Astrocyte of the spinal cord (primary cell): ENCODE measurements around the gene TMEM187.
"Not testable (repeated sequence)": the region's sequence is repeated elsewhere in the genome, so short reads cannot be mapped to it uniquely, and the experiment has no call there.

ENCODE experiments used
- DNase-seq: peaks from one replicate; pipeline ENCODE4 v3.0.0; 2011; ENCODE audit warnings: low read depth, low spot score
- H3K4me3 ChIP-seq: 2 replicates; pipeline ENCODE4 v1.5.1; 2011; ENCODE audit warnings: low read depth, mild to moderate bottlenecking, low read length, moderate library complexity
- in situ Hi-C: cut with HindIII; loops from 2 replicates; pipeline ENCODE4 v1.10.0; 2017; ENCODE audit warnings: low sequenced_read_pairs
- TF ChIP-seq, protein P1 (sequence below): IDR thresholded peaks from 2 replicates; pipeline ENCODE4 v1.5.1; 2012; ENCODE audit warnings: low read depth, mild to moderate bottlenecking, low read length, inconsistent platforms

TMEM187 gene

DNA sequence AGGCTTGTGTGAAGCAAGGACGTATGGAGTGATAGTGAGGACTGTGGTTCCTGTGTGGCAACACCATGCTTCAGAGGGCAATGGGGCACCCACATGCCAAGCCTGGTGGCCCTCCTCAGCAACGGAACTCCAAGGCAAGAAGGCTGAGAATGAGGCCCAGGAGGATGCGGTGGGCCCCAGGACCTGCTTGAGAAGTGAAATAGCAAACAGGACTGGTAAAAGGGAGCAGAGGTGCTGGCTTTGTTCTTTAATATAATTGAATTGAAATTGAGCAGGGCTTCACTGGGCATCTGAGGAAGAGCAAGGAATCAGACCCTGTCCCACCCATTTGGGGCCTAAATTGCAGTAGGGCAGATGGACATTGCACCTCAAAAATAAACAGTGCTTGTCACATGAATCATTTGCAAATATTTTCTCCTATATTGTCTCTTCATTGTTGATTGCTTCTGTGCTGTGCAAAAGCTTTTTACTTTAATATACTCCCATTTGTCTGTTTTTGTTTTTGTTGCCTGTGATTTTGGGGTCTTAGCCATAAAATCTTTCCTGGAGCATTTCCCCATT is 2.3 kb downstream of the TMEM187 start:
- H3K4me3 ChIP-seq: no peak overlapping the region
- TF ChIP-seq, protein P1, sequence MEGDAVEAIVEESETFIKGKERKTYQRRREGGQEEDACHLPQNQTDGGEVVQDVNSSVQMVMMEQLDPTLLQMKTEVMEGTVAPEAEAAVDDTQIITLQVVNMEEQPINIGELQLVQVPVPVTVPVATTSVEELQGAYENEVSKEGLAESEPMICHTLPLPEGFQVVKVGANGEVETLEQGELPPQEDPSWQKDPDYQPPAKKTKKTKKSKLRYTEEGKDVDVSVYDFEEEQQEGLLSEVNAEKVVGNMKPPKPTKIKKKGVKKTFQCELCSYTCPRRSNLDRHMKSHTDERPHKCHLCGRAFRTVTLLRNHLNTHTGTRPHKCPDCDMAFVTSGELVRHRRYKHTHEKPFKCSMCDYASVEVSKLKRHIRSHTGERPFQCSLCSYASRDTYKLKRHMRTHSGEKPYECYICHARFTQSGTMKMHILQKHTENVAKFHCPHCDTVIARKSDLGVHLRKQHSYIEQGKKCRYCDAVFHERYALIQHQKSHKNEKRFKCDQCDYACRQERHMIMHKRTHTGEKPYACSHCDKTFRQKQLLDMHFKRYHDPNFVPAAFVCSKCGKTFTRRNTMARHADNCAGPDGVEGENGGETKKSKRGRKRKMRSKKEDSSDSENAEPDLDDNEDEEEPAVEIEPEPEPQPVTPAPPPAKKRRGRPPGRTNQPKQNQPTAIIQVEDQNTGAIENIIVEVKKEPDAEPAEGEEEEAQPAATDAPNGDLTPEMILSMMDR: no peak
- in situ Hi-C loops: no loop called here

DNA sequence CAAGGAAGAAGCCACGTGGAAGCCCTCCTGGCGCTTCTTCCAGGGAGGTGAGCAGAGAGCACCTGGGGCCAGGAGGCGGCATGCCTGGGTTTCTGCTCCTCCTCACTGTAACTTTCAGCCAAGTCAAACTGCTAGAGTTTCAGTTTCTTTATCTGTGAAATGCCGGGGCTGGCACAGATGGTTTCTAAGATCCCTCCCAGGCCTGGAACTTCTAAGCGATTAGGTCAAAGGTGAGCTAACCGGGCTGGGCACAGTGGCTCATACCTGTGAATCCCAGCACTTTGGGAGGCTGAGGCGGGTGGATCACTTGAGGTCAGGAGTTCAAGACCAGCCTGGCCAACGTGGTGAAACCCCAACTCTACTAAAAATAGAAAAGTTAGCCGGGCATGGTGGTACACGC is 7.8 kb downstream of the TMEM187 start:
- in situ Hi-C loops, DNase-seq, H3K4me3 ChIP-seq: not testable (repeated sequence)

More for the DNA sequence above, 2.3 kb downstream of the TMEM187 start:
- no peak for DNase-seq

DNA sequence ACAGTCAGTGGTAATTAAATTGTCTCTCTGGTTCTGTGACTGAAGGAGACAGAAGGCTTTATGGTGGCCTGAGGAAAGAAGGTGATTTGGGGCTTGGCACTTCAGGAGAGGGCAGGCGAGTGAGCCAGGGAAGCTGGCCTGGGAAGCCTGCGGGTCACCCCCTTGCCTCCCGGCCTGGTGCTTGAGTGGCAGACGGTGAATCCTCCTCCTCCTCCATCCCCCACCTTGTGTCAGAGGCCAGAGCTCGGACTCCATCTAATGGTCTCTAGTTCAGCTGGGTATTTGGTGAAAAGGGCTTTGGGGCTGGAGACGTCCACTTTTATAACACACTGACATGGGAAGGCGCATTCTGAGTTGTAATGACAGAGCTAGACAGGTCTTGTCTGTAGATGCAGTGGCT is 8.7 kb downstream of the TMEM187 start:
- no peak for DNase-seq
- no peak overlapping the region for H3K4me3 ChIP-seq
- TF ChIP-seq, protein P1: no peak
- in situ Hi-C loops: no loop called here

DNA sequence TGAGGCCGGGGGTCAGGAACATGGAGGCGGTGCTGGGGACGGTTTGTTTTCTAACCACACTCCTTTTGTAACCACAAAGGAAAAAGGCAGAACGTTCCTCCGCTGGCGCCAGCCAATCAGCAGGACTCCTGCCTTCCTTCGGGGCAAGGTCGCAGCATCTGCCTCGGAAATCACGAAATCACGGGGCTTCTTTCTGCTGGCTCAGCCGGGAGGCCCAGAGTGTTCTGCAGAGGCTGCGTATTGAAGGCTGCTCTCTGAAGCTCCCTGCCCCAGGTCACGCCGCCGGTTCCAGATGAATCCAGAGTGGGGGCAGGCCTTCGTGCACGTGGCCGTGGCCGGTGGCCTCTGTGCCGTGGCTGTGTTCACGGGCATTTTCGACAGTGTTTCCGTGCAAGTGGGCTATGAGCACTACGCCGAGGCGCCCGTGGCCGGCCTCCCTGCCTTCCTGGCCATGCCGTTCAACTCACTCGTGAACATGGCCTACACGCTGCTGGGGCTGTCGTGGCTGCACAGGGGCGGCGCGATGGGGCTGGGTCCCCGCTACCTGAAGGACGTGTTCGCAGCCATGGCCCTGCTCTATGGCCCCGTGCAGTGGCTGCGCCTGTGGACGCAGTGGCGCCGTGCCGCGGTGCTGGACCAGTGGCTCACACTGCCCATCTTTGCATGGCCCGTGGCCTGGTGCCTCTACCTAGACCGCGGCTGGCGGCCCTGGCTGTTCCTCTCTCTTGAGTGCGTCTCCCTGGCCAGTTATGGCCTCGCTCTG is 9.4 kb downstream of the TMEM187 start:
- H3K4me3 ChIP-seq: no peak overlapping the region
- in situ Hi-C loops: no loop called here
- TF ChIP-seq, protein P1: no peak
- DNase-seq: peak; percentile 44

DNA sequence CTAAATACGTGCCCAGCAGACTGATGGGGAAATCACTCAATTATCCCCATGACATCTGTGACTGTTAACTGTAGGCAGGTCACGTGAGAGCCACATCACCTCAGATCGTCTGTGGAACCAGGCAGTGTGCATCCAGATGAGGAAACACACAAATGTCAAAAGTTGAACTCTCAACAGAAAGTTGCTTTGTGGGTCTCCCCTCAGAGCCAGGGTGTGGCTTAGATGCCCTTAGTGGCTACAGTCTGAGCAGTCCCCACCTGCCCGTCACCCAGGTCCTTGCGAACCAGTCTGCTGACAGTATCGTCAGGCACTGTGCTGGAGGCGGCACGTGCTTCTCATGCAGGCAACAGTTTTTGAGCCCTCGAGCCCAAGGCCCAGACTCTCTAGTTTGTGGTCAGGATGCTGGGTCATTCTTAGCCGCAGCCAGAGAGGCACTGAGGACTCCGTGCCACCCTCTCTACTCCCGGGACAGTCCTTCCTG is 10.8 kb downstream of the TMEM187 start:
- TF ChIP-seq, protein P1: no peak
- no peak for DNase-seq
- no peak overlapping the region for H3K4me3 ChIP-seq
- in situ Hi-C loops: no loop called here

DNA sequence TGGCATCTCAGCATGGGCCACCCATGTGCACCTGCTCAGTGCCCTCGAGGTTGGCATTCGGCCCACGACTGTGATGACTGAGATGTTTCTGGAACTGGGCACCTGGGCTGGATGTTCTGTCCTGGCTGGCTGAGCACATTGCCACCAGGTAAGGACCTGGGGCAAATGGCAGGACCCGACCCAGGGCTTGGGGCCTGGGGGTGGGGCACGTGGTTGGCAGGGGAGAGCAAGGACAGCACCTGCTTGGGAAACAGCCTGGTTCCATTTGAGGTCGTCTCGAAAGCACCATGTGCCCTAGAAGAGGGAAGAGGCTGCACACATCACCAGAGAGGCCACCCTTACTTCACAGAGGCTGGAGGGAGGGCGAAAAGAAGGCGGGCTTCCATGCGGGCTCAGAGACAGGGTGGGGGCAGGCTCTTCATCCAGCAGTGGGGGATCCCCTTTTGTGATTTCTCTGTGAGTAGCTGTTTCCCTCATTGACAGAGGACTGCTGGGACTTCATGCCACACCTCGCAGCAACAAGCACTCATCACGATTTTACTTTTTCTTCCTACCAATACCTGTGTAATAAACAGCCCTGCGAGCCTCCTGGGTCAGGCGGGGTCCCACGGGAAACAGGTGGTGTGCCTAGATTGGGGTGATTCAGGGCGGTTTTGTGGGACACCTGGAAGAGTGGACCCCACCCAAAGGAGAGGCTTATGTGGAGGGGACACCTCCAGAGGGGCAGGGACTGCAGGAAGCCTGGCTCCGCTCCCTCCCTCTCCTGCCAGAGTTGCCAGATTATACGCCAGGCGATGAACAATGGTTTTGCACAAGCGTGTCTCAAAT is 12.0 kb downstream of the TMEM187 start:
- DNase-seq: no peak
- in situ Hi-C loops: no loop called here
- TF ChIP-seq, protein P1: no peak
- no peak overlapping the region for H3K4me3 ChIP-seq
